ENCODE data around the gene TNFAIP8.
A peak's percentile ranks its signal among the peaks of the same experiment; 100 is the strongest.

Gene TNFAIP8

GRCh38 chr5:119329666-119330065 lies 26.2 kb upstream of the TNFAIP8 start:
- DNase-seq (ENCODE audit: low read depth) = no peak

DNA sequence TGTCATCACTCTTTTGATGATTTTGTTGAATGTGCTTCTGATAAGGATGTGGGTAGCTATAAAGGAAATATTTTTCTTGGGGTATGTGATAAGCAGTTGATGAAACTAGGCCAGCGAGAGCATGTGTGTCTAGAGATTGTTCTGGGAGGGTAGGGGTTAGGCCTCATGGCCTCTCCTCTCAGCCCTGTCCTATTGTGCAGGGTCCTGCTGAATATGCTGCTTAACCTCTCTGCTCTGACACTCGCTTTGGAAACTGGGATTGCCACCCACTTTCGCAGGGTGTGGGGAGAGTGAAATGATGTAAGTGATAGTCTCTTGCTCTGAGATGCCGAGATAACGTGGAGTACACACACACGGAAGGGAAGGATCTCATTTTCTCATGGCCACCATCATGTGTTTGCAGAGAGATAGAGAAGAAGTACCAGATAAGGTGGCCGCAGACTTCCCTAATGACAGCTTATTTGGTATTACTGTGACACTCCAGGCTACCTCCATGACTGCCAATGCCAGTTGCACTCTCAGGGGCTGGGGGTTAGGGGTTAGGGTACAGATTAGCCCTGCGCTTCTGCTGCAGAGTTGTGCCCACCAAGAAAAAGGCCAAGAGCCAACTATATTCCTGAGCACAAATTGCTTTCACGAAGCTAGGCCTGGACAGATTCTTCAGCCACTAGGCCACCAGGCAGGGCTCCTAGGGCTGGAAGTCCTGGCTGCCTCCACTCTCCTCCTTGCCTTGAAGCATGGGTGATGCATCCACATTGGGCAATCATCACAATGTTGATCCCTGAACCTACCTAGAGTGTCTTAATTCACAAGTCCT lies 25.2 kb upstream of the TNFAIP8 start:
- DNase-seq (ENCODE audit: low read depth) = no peak

GRCh38 chr5:119331566-119332095 lies 24.2 kb upstream of the TNFAIP8 start:
- no peak for DNase-seq (ENCODE audit: low read depth)

DNA sequence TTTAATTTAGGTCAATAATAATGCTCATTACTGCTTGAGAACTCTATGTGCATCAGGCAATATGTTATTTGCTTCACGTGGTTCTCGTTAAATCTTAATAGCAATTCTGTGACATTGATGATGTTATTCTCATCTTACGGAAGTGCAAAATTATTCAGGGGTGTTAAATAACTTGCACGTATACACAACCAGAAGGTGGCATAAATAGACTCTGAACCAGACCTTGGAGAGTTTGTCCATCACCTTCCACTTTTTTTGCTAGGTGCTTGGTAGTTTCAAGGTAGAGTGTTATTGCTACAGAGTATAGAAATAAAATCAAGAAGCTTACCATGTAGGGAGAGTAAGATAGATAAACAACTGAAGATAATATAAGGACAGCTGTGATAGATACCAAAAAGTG lies 23.6 kb upstream of the TNFAIP8 start:
- no peak for DNase-seq (ENCODE audit: low read depth)

- no peak for DNase-seq (ENCODE audit: low read depth)
These were observed 22.8 kb upstream of the TNFAIP8 start for GRCh38 chr5:119332978-119333401.

DNA sequence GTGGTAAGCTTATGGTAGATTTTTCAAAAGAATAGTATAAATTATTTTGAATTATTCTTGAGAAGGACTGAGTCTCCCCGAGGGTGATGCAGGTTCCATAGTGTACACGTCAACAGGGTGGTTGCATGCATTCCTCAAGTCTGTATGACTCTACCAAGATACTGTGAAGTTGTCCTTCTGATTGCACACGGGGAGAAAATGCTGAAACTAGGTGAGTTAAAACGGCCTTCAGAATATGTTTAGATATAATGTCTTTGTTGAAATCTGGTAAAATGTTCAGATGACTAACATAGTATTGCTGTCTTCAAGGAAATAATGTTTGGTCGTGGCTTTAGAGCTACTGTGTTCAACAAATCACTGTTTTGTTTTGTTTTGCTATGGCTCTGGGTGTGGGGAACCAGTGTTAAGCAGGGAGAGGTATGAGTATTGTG lies 22.4 kb upstream of the TNFAIP8 start:
- DNase-seq (ENCODE audit: low read depth) = no peak

DNA sequence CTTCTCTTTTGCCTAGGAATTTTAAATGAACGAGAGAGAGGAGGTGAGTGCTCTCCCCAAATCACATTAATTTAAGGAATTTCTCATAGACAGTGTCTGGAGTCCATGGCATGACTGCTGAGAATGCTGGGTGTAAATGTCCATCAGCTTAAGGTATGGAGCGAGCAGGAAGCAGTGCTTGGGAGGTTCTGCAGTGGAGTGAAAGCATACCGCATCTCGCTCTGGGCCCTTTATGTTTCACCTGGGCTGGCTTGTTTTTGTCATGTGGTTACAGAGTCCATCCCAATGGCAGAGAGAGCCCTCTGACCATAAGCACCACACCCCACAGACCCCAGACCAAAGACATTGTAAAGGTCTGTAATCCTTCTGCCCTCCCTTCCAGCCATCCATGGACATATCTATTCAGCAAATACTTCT lies 20.6 kb upstream of the TNFAIP8 start:
- no peak for DNase-seq (ENCODE audit: low read depth)

DNA sequence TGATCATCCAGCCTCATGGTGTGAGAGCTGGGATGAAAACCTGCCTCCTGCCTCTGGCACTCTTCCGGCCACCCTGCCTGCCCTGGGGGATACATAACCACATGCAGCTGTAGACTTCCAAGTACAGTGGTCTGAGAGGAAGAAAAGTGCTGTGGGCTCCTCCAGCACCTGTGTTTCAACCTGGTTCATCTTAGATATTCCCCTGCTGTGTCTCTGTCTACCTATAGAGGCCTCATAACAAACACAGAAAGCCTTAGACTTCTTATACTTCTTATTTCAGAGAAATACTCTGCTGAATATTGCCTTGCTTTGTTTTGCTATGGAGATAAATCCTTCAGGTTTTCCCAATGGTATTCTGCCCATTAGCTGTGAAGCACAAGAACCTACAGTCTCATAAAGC lies 19.6 kb upstream of the TNFAIP8 start:
- no peak for DNase-seq (ENCODE audit: low read depth)

DNA sequence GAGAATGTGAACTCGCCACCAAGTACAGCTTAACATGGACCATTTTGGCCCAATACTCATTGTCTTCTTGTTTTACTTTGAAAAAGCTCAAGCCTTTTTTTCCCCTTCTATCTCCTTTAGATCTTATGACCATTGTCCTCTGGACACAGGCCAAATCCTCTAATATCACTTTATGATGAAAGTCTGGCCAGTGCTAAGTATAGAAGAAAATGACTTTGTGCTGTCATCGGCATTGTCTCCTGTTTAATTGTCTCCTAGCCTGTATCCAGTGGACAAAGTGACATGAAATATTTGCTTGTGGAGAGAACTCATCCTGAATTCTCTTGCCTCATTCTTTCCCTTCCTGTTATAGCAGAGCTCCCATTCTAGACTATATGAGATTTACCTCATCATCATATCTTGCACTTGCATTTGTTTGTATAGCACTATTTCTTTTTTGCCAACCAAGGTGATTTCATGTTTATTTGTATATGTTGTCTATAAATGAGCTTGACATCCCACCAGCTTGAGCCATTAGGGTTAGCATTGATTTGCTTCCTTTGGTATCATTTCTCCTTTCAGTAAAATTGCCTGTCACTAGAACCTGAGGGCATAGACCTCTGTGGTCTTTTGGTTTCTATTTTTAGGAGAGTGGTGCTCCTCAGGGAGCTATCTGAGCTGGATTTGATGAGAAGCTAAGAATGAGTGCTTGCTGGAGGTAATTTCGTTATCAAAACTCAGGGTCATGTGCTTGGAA lies 18.8 kb upstream of the TNFAIP8 start:
- DNase-seq (ENCODE audit: low read depth) = no peak

DNA sequence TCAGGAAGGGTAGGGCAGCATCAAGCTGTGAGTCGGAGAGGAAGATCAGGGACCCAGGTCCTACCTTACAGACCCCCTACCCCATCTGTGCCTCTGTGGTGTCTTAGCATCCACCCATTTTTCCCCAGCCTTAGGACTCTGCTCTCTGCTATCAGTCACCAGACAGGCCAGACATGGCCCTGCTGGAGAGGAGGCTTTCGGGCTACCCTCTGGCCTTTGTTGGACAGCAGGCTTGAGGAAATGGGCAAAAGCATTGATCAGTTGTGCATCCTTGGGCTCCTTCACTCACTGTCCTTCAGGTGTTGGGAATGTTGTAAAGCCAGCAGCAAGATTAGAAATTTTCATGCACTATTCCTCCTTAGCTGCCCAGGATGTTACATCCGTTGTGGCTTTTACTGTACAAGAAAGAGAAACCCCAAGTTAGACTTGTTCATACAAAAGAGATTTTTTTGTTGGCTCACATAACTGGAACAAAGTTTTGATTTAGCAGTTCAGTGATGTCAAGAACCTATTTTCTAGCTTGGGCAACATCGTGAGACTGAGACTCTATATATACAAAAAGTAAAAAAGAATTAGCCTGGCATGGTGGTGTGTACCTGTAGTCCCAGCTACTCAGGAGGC lies 17.4 kb upstream of the TNFAIP8 start:
- no peak for DNase-seq (ENCODE audit: low read depth)

GRCh38 chr5:119339344-119339743 lies 16.5 kb upstream of the TNFAIP8 start:
- no peak for DNase-seq (ENCODE audit: low read depth)

GRCh38 chr5:119339965-119340364 lies 15.9 kb upstream of the TNFAIP8 start:
- DNase-seq (ENCODE audit: low read depth) = no peak

GRCh38 chr5:119340597-119341218 lies 15.1 kb upstream of the TNFAIP8 start:
- DNase-seq (ENCODE audit: low read depth) = no peak

DNA sequence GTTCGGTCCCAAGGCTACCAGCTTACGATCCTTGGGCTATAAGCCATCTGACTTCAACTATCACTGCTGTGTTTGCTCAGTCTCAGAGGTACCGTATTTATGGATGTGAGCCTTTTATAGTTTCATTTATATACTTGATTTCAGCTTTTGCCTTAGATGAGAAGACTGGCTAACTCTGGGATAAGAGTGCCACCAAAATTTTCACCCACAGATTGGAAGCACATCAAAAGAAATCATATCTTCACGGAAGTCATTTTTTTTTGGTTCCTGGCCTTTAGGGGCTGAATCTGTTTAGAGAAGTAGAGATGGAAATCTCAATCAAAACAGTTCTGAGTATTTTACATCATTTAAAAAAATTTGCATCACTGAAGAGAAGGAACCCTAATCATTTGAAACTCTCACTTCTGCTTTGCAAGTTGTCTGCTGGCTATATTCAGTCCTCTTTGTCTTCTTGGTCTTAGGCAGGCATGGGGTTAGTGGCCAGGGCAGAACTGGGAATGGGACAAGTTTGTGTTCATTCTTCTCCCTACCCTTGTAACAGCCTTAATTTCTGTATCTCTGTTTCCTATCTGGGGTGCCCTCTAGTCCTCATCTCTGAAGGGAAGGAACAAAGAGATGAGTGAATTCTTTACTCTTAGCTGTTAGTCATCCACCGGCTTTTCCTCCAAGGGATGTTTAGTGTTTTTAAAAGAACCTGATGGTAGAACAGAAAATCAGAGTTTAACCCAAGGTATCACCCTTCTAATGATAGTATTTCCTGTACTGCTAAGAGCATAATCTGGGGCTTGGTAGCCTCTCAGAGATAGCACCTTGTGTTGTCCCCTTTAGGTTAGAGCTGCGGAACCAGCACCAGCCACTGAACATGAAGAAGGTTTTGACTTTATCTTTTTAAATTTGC lies 14.1 kb upstream of the TNFAIP8 start:
- no peak for DNase-seq (ENCODE audit: low read depth)

DNA sequence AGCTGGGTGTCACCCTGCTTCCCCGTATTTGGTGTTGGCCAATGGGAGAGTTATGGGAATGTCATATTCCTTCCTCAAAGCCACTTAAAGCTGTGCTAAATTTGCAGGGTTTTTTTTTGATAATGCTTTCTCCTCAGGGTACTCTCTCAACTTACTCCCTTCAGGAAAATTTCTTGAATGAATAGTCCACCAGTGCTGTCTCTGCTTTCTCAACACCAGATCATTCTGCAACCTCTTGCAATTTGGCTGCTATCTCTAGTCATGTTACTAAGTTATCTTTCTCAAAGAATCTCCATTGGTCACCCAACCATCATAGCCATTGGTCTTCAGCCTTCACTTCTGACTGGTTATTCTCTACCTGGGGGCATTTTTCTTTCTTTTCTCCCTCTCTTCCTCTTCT lies 13.4 kb upstream of the TNFAIP8 start:
- DNase-seq (ENCODE audit: low read depth) = no peak

DNA sequence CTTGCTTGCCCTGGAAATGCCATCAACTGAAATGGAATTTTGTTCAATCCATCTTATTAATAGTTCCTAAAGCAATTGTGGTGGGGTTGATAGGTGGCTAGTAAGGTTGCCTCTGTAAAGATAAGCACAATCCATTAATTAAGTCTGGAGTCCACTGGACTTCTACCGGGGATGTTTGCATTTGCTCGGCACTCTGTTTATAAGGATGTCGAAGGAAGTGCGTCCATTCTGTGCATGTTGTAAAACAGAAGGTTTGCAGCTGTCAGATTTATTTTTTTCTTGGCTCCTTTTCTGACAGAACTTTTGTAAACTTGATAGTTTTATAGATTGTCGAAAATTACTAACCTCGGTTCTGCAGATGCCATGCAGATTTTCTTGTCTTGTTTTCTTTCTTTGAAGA lies 12.8 kb upstream of the TNFAIP8 start:
- DNase-seq (ENCODE audit: low read depth) = no peak

DNA sequence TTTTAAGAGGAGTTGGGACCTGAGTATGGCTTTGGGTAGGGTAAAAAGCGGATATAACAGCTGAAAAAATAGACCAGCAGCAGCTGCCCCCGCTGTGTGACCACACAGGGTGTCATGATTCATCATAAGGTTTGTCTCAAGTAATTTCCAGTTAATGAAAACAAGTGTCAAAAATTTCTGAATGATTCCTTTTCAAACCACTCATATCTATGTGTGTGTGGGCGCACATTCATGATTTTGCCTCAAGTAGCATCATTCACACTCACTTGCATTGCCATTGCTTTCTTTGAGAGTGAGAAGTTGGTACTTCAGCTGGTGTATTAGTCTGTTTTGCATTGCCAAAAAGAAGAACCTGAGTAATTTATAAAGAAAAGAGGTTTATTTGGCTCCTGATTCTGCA lies 12.1 kb upstream of the TNFAIP8 start:
- DNase-seq (ENCODE audit: low read depth) = peak; percentile 57

GRCh38 chr5:119344231-119344630 lies 11.6 kb upstream of the TNFAIP8 start:
- DNase-seq (ENCODE audit: low read depth) = no peak

DNA sequence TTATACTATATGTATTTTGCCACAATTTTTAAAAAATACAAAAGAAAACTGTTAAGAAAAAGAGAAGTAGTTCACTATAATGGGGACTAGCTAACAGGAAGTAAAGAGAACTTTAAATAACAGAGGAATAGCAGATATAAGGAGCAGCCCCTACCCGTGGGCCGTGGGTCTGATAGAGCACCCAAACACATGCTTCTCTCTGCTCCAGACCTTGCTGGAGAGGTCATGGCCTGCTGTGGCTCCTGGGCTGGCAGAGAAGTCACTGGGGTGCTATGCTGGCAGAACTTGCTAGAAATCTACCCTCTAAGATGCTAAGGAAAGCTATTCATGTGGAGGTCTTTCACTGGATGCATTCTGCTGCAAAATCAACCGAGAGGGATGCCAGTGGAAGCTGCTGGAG lies 10.0 kb upstream of the TNFAIP8 start:
- no peak for DNase-seq (ENCODE audit: low read depth)

GRCh38 chr5:119346394-119346793 lies 9.4 kb upstream of the TNFAIP8 start:
- no peak for DNase-seq (ENCODE audit: low read depth)

DNA sequence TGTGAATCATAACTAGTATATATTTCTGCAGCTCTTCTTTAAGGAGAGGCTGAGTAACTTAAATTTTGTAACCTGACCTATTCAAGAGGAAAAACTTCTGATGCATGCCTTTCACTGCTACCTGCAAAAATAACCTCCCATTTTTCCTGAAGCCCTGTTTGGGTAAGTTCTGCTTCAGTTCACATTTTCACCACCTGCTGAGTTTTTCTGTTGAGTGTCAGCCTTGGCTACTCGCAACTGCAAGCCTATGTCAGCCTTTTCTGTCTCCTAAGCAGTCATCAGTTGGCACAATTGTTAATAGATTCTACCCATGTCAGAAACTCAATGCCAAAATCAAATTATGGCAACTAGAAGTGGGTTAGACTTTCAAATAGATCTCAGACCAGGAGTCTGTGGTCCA lies 8.2 kb upstream of the TNFAIP8 start:
- DNase-seq (ENCODE audit: low read depth) = no peak
